Liver (tissue), 4 donors: ENCODE data around the gene GPATCH2. TPM values are rescaled to one million over a fixed set of nuclear protein-coding genes. Genes with fewer than 3 reads are reported as not detected.

Experiments
- polyA plus RNA-seq, 2 donors: library from polyadenylated mRNA; stranded (reverse) in 1 of 2; unstranded in 1 of 2; fragments of 200-250 nt in 1 of 2; fragments of >200 nt in 1 of 2; fragmentation: Nextera tagmentation in 1 of 2; extraction: Ambion mirVana in 1 of 2; gene quantifications; one replicate each; pipeline versions ENCODE4 v1.2.1 to v1.2.3, GENCODE V29; 2013 to 2015
- total RNA-seq, 2 donors: library from RNA; depleted of rRNA; stranded (reverse); fragments of >200 nt; gene quantifications; one replicate each; pipeline ENCODE4 v1.2.3, GENCODE V29; 2014
- donor health status: healthy.
- donor health status: healthy.
- donor health status: healthy.

Gene GPATCH2
- total and polyA plus RNA-seq, 4 donors = 1.6 to 11.2 (median 5.8) TPM

Other genes with a start within 250 kb of the GPATCH2 start
- gene SPATA17, start 254 bp upstream of the GPATCH2 start, total RNA-seq = under 1 TPM in 1 of 2 donors, not detected in 1; 0.08 TPM
- gene SPATA17, start 254 bp upstream of the GPATCH2 start, polyA plus RNA-seq = under 1 TPM in 1 of 2 donors, not detected in 1; 0.08 TPM